GM19035 (cell line): ENCODE results near the gene GPX8.

ENCODE experiments used
- ATAC-seq: cut with Tn5 transposase; IDR thresholded peaks from one replicate; pipeline ENCODE4 v1.9.1; 2021; ENCODE audit not compliant: unreplicated experiment

Gene GPX8

GRCh38 chr5:55159763-55160492 lies at the start of gene GPX8:
GPX8 (plus strand) TSS chr5:55160171; CDS start chr5:55160193, 22 bp downstream.
- no peak for ATAC-seq

GRCh38 chr5:55110217-55110616 lies 49.8 kb upstream of the GPX8 start:
- ATAC-seq, result no peak

GRCh38 chr5:55113327-55113726 lies 46.6 kb upstream of the GPX8 start:
- ATAC-seq, result no peak

GRCh38 chr5:55114061-55114460 lies 45.9 kb upstream of the GPX8 start:
- ATAC-seq, result no peak

GRCh38 chr5:55123365-55123764 lies 36.6 kb upstream of the GPX8 start:
- no peak for ATAC-seq

- ATAC-seq, result no peak
Observed at GRCh38 chr5:55134053-55134722, 25.8 kb upstream of the GPX8 start.

GRCh38 chr5:55136521-55136920 lies 23.4 kb upstream of the GPX8 start:
- no peak for ATAC-seq

DNA sequence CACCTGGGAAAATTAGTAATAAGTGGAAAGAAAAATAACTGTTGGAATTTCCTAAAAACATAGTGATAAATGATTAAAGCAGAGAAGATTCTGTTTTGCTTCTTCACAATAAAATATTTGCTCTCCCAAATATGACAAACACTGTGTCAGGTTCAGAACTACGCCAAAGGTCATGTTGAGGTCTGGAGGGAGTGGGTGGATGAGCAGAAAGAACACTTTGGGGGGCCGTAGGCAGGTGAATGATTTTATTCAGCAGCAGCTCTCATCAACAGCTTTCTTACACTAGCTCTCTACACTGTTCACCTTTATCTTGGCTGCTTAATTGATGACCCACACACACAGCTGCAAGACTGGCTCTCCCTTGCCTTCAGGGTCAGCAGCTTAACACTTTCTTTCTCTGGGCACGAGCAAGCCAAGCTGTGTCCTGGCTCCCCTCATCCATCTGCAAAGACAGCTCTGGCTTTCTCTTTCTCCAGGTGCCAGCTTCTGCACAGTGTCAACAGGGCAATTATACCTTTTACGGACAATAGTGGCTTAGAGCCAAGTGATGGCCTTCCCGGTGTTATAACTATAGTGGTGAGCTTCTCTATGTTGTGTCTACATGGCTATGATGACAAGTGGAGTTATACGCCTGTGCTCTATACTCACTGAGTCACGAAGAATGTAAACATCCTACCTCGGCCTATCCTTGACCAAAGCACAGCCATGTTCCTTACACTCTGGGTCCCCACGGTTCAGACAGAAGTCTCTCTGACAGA lies 18.9 kb upstream of the GPX8 start:
- no peak for ATAC-seq

GRCh38 chr5:55141945-55142690 lies 17.9 kb upstream of the GPX8 start:
- no peak for ATAC-seq

DNA sequence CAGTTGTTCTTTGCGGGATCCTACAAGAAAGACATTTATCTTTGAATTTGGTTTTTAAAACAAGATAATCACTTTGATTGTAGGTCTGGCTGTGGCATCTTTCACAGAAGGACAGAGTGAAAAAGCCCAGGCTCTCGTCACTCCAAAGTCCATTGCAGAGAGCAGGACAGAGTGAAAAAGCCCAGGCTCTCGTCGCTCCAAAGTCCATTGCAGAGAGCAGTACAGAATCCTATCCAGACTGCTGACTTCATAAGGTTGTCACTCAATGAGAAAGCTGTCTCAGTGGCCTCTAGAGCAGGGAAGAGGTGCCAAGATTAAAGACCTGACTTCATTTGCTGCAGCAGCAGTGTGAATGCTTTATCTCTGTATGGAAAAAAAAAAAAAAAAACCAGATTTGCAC lies 16.3 kb upstream of the GPX8 start:
- no peak for ATAC-seq

GRCh38 chr5:55146080-55146479 lies 13.9 kb upstream of the GPX8 start:
- ATAC-seq, result no peak

GRCh38 chr5:55146543-55147151 lies 13.3 kb upstream of the GPX8 start:
- peak; percentile 73 for ATAC-seq

DNA sequence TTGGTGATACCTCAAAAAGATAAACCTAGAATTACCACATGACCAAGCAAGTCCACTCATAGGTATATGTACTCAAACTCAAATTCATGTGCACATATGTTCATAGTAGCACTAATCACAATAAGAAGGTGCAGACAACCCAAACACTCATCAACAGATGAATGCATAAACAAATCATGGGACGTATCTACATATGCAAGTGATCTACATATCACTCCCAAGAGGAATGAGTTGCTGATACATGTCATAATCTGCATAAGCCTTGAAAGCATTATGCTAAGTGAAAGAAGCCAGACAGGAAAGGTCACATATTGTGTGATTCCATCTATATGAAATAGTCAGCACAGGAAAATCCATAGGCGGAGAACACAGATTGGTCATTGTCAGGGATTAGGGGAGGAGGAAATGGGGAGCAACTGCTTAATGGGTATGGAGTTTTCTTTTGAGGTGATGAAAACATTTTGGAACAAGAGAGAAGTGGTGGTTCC lies 10.6 kb upstream of the GPX8 start:
- ATAC-seq, result no peak

DNA sequence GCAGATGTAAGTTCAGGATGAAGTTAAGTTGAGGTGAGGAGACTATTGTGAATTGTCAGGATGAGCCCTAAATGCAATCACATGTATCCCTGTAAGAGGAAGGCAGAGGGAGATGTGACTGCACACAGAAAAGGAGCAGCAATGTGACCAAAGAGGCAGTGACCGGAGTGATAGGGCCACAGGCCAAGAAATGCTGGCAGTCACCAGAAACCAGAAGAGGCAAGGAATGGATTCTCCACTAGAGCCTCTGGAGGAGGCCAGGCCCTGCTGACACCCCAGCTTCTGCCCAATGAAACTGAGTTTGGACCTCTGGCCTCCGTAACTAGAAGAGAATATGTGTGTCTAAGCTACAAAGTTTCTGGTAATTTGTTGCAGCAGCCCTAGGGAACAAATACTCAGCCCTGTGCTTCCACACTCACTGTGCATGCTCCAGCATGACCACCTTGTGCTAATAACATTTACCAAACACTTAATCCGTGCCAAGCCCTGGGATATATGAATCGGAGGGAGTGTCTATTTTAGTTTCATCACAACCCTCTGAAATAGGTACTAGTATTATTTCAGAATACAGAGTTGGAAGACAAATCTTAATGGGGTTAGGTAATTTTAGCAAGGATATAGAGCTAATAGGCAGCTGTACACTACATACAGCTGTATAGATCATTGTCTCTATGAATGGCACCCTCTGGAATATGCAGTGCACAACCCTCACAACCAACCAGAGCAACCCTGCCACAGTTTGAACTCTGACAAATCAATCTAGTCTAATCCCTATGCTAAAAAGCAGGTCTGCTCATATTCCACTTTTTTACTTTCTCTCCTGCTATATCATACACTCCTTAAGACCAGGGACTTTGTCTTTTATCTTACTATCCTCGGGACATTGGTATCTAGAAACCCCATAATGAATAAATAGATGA lies 7.8 kb upstream of the GPX8 start:
- no peak for ATAC-seq

DNA sequence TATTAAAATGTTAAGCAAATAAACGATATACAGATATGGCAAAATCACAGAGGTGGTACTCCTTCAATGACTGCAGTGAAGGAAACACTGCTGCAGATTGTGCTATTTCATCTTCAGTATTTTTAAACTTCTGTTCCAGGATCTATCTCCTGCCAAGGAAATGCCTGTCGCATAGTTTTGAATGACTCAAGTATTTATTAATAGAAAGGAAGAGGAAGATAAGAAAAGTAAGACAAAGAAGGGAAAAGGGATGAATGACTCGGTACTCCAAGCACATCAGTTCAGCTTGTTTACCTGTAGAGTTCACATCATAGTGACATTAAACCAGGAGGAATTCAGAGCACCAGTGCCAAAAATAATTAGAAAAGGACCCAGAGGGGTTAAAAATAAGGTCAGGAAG lies 5.1 kb upstream of the GPX8 start:
- ATAC-seq, result no peak

GRCh38 chr5:55160493-55161209 lies 680 bp downstream of the GPX8 start:
- ATAC-seq, result no peak

- no peak for ATAC-seq
Observed at GRCh38 chr5:55162666-55163065, 2.7 kb downstream of the GPX8 start.

DNA sequence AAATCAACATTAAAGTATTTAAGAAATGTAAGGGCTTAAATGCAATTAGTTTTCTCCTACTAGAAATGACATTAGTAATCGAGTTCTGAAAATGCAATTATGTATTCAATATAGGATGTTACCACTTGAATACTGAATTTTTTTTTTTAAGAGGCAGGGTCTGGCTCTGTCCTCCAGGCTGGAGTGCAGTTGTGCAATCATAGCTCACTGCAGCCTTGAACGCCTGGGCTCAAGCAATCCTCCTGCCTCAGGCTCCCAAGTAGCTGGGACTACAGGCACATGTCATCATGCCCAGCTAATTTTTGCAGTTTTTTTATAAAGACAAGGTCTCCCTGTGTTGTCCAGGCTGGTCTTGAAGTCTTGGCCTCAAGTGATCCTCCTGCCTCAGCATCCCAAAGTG lies 11.5 kb downstream of the GPX8 start:
- no peak for ATAC-seq
